Left ventricle myocardium inferior (tissue), 1 donor: ENCODE results near the gene MET. TPM values are rescaled to one million over a fixed set of nuclear protein-coding genes. Genes with fewer than 3 reads are reported as not detected.
"Not testable (repeated sequence)": the region's sequence is repeated elsewhere in the genome, so short reads cannot be mapped to it uniquely, and the experiment has no call there.

Experiments
- DNase-seq: peaks from one replicate; pipeline ENCODE4 v3.0.0-alpha.2; 2020
- H3K27ac ChIP-seq: fragments of 200-600 bp; replicated peaks from 2 replicates; pipeline ENCODE4 v1.8.0; 2021
- H3K27me3 ChIP-seq: fragments of 200-600 bp; 2 replicates; pipeline ENCODE4 v1.8.0; 2021; ENCODE audit warnings: low read depth
- H3K36me3 ChIP-seq: fragments of 200-600 bp; 2 replicates; pipeline ENCODE4 v1.8.0; 2021
- H3K4me1 ChIP-seq: fragments of 200-600 bp; 2 replicates; pipeline ENCODE4 v1.8.0; 2021
- H3K4me3 ChIP-seq: fragments of 200-600 bp; 2 replicates; pipeline ENCODE4 v1.8.0; 2021; ENCODE audit warnings: mild to moderate bottlenecking, moderate library complexity
- H3K9me3 ChIP-seq: fragments of 200-600 bp; replicated peaks from 2 replicates; pipeline ENCODE4 v1.8.0; 2021
- CTCF ChIP-seq: fragments of 200-600 bp; IDR thresholded peaks from 2 replicates; pipeline ENCODE4 v1.8.0; 2021; ENCODE audit warnings: antibody characterized with exemption, mild to moderate bottlenecking, borderline replicate concordance
- intact Hi-C: fragments of 100-400 bp; cut with micrococcal nuclease; formaldehyde crosslinking; loops from one replicate; pipeline ENCODE4 v1.11.0; 2022
- total RNA-seq: library from RNA; stranded (reverse); fragmentation: NEBNext Ultra II Directional; extraction: Animal tissue kit (Norgen Biotek cat#: 25700); gene quantifications from one replicate; pipeline ENCODE4 v1.2.1, GENCODE V29; 2021
- donor health status: DM: no; HTN: yes; CAD: no; lungs with severe emphysema.

MET gene
- total RNA-seq, 1 donor from 2014 or later, result 13.1 TPM

- H3K27ac ChIP-seq, result no peak overlapping the region
- intact Hi-C loops, result no loop called here
- H3K36me3 ChIP-seq, result peaks cover 7% of the 10 kb centered on the region
- no peaks in the 10 kb centered on the region for H3K9me3 ChIP-seq
- no peak for TF ChIP-seq CTCF
- H3K4me1 ChIP-seq, result no peaks in the 10 kb centered on the region
- DNase-seq, result no peak
- H3K4me3 ChIP-seq, result no peak overlapping the region
- no peaks in the 10 kb centered on the region for H3K27me3 ChIP-seq
These were observed 69.8 kb downstream of the MET start for GRCh38 chr7:116741625-116742316.

- H3K4me1 ChIP-seq, result no peaks in the 10 kb centered on the region
- H3K36me3 ChIP-seq, result peaks cover 7% of the 10 kb centered on the region
- intact Hi-C loops, result no loop called here
- no peak for DNase-seq
- no peak overlapping the region for H3K4me3 ChIP-seq
- no peak for TF ChIP-seq CTCF
- H3K9me3 ChIP-seq, result peaks cover 1% of the 10 kb centered on the region
- no peaks in the 10 kb centered on the region for H3K27me3 ChIP-seq
- H3K27ac ChIP-seq, result no peak overlapping the region
These were observed 70.6 kb downstream of the MET start for GRCh38 chr7:116742641-116743040.

GRCh38 chr7:116743835-116744234, 71.8 kb downstream of the MET start:
- H3K27ac ChIP-seq, DNase-seq, H3K4me1 ChIP-seq, H3K36me3 ChIP-seq, H3K4me3 ChIP-seq, intact Hi-C loops, H3K27me3 ChIP-seq: not testable (repeated sequence)
- peaks cover 11% of the 10 kb centered on the region for H3K9me3 ChIP-seq

- peaks cover 26% of the 10 kb centered on the region for H3K9me3 ChIP-seq
- H3K4me1 ChIP-seq, intact Hi-C loops: not testable (repeated sequence)
These were observed 74.4 kb downstream of the MET start for GRCh38 chr7:116746388-116746787.

GRCh38 chr7:116751070-116751469, 79.1 kb downstream of the MET start:
- peaks cover 26% of the 10 kb centered on the region for H3K9me3 ChIP-seq
- H3K4me1 ChIP-seq, intact Hi-C loops: not testable (repeated sequence)

More at GRCh38 chr7:116746388-116746787, 74.4 kb downstream of the MET start:
- not testable (repeated sequence) for H3K27ac ChIP-seq, H3K27me3 ChIP-seq, H3K4me3 ChIP-seq, H3K36me3 ChIP-seq, DNase-seq

GRCh38 chr7:116752305-116753074, 80.5 kb downstream of the MET start:
- intact Hi-C loops, result no loop called here
- Histone ChIP-seq H3K36me3 (no peaks in the 10 kb centered on the region), H3K4me3 (no peak overlapping the region), H3K27ac (peak overlapping the region; percentile 54), H3K9me3 (peaks cover 26% of the 10 kb centered on the region), H3K27me3 (no peaks in the 10 kb centered on the region), H3K4me1 (no peaks in the 10 kb centered on the region)
- TF ChIP-seq CTCF, result no peak
- no peak for DNase-seq

More at GRCh38 chr7:116751070-116751469, 79.1 kb downstream of the MET start:
- not testable (repeated sequence) for DNase-seq, H3K36me3 ChIP-seq, H3K4me3 ChIP-seq, H3K27ac ChIP-seq, H3K27me3 ChIP-seq

- Histone ChIP-seq H3K4me3 (no peak overlapping the region), H3K36me3 (no peaks in the 10 kb centered on the region), H3K9me3 (peaks cover 20% of the 10 kb centered on the region), H3K27me3 (no peaks in the 10 kb centered on the region), H3K27ac (peak overlapping the region; percentile 54), H3K4me1 (no peaks in the 10 kb centered on the region)
- intact Hi-C loops, result no loop called here
- no peak for TF ChIP-seq CTCF
- no peak for DNase-seq
These were observed 81.1 kb downstream of the MET start for GRCh38 chr7:116753130-116753529.
